Thyroid gland (tissue), 4 donors: ENCODE measurements around the gene NAV3.

ENCODE experiments used
- CTCF ChIP-seq, 6 experiments: fragments of 200-600 bp in 3 of 6; fragments of 450-650 bp in 3 of 6; sonication (generic) in 3 of 6; IDR thresholded peaks; one replicate each; pipeline ENCODE4 v1.5.1; 2016 to 2019; ENCODE audit warnings: antibody characterized with exemption in 6 of 6, mild to moderate bottlenecking in 2 of 6, inconsistent platforms in 1 of 6, moderate library complexity in 1 of 6
- POLR2A ChIP-seq, 2 donors: fragments of 450-650 bp; IDR thresholded peaks; one replicate each; pipeline ENCODE4 v1.6.1; 2017; ENCODE audit warnings: antibody characterized with exemption in 2 of 2, mild to moderate bottlenecking in 2 of 2, moderate library complexity in 1 of 2

DNA sequence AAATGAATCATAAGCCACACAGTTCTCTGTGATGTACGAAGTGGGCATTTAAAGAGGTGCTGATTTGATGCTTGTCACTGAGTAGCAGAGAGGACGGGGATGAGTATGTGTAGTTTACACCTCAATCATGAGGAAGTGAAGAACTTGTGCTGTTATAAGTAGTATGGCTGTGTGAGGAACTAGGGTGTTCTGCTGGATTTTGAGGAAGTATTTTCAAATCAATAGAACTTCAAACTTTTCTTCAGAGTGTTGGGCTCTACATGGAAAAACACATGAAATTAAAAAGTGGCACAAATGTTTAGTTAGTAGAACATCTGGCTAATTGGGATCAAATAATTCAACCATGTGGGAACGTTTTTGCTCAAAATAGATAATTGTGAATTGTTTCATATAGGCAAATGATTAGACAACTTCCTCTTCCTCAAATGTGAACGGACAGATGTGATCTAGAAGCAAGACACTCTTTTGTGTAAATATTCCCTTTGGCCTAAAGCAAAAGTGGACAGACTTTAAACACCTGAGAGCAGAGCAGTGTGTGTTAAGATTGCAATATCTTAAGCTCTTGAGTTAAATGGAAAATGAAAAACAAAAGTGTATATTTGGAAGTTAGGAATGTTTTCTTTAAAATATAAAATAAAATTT is 168.5 kb downstream of the NAV3 start:
- TF ChIP-seq CTCF (IDR thresholded peaks at IDR 0.05) (no peak), POLR2A (IDR thresholded peaks at IDR 0.05) (no peak)
